ENCODE measurements around the gene ALDH4A1.

- TF ChIP-seq CTCF (IDR thresholded peaks at IDR 0.05) (no peak), EP300 (IDR thresholded peaks at IDR 0.05) (no peak)
These were observed 9.2 kb downstream of the ALDH4A1 start for GRCh38 chr1:18893120-18893519.
